ENCODE measurements around the gene DRGX.

Gene DRGX

GRCh38 chr10:49360271-49361177, 35.4 kb downstream of the DRGX start:
- no peak for FAIRE-seq

- no peak for FAIRE-seq
These were observed 36.3 kb downstream of the DRGX start for GRCh38 chr10:49359349-49360270.

- no peak for FAIRE-seq
These were observed 38.0 kb downstream of the DRGX start for GRCh38 chr10:49357910-49358309.

DNA sequence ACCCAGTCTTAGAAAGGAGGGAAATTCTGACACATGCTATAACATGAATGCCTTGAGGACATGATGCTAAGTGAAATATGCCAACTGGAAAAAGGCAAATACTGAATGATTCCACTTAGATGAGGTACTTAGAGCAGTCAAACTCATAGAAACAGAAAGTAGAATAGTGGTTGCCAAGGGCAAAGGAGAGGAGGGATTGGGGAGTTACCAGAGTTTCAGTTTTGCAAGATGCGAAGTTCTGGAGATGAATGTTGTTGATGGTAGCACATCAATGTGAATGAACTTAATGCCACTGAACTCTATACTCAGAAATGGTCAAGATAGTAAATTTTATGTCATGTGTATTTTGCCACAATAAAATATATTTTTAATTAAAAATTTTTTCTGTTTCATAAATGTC, 38.9 kb downstream of the DRGX start:
- FAIRE-seq: no peak

- no peak for FAIRE-seq
These were observed 39.7 kb downstream of the DRGX start for GRCh38 chr10:49356181-49356580.

DNA sequence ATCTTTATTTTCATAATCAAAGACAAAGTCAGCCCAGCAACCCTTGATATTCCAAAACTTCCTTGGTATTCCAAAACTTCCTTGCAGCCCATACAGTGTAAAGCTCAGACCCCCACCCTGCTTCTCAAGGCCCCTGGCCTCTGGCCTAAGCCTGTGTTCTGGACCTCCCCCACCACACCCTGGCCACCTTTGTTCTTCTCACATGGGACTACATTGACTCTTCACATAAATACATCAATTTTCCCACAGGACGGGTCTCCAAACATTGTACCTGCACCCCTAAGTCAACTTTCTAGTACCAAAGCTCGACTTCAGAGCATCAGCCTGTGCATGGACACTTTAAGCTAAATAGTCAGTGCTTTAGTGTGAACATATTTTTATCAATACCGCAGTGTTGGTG, 40.7 kb downstream of the DRGX start:
- no peak for FAIRE-seq

- FAIRE-seq: no peak
These were observed 41.3 kb downstream of the DRGX start for GRCh38 chr10:49354593-49354992.

- FAIRE-seq: no peak
These were observed 41.9 kb downstream of the DRGX start for GRCh38 chr10:49353895-49354566.

- no peak for FAIRE-seq
These were observed 42.6 kb downstream of the DRGX start for GRCh38 chr10:49353026-49353894.

DNA sequence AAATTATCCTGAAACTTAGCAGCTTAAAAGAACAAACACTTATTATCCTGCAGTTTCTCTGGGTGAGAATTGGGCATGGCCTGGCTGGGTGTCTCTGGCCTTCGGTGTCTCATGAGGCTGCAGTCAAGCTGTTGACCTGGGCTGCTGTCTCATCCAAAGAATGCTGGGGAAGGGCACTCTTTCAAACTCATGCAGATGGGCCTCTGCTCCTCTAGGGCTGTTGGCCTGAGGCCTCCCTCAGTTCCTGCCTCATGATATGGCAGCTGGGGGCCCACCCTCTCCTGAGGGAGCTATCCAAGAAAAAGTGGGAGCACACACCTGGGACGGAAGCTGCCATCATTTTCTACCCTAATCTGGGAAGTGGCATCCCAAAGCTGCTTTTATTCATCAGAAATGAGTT, 43.6 kb downstream of the DRGX start:
- FAIRE-seq: no peak

DNA sequence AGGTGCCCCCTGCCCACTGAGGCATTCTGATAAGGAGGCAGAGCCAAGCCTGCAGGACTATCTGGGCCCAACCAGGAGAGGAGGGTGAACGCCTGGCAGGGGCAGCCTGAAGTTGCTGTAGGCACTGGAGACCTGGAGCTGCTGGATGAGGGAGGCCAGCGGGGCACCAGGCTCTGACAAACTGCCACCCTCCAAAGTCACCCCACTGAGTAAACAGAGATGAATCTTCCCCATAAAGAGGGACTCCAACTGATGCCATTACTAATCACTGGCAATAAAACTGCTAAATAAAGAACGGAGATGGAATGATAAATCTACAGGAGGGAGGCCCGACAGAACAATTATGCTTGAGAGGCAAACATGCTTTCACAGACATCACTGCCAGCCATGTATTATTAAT, 44.2 kb downstream of the DRGX start:
- no peak for FAIRE-seq

DNA sequence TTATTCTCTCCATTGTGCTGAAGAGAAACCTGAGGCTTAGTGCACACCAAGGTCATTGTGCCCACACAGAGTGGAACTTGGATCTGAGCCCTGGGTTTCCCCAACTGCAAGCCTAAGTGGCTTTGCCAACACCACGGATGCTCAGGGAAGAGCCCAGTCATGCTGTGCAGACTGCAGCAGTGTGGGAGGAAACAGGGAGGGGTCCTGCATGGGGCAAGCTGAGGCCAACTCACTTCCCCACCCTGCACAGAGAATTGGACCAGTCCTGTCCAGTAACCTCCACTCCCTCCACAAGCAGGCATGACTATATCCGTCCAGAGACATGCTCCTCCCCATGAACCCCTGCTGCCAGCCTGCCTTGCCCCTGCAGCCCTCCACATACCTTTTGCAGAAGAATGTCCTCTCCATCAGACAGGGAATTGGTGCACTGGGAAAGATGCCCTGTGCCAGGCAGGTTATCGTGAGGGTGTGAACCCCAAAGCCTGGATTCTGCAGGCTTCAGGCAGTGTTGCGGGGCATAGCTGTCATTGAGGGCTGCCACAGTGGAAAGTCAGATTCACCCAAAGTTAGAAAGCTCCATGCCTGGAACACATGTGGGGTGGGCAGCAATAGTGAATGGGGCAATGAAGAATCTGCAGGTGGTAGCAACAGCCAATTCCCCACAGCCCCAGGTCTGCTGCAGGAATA, 44.9 kb downstream of the DRGX start:
- no peak for FAIRE-seq

DNA sequence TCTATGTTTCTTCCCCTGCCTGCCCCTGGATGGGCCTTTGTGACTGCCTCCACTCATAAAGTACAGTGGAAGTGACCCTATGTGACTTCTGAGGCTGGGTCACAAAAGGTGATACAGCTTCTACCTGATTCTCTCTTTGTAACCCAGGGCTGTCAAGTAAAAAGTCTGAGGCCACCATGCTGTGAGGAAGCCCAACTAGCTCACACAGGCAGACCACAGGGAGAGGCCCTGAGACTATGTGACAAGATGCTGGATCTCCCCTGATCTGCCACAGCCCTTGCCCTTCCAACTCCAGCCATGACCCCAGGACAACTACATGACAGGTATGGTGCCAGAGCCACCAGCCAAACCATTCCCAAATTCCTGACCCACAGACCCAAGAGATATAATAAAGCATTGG, 45.8 kb downstream of the DRGX start:
- no peak for FAIRE-seq

- FAIRE-seq: no peak
These were observed 46.5 kb downstream of the DRGX start for GRCh38 chr10:49349390-49349789.

GRCh38 chr10:49348593-49348992, 47.3 kb downstream of the DRGX start:
- no peak for FAIRE-seq

- FAIRE-seq: no peak
These were observed 48.1 kb downstream of the DRGX start for GRCh38 chr10:49347827-49348226.

DNA sequence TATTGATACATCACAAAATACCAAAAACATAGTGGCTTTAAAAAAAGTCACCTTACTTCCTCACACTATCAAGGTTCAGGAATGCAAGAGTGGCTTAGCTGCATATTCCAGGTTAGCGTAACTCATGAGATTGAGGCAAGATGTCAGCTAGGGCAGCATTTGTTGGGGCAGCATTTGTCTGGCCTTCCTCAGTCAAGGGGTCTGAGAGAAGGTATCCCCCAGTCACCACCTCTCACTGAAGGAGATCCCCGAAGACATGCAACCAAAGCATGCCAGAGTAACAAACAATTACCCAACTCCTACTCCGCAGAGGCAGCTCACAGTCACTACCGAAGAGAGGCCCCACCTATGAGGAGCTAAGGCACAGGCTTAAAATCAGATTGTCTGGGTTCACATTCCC, 48.5 kb downstream of the DRGX start:
- no peak for FAIRE-seq

GRCh38 chr10:49344840-49345239, 51.0 kb downstream of the DRGX start:
- FAIRE-seq: no peak

DNA sequence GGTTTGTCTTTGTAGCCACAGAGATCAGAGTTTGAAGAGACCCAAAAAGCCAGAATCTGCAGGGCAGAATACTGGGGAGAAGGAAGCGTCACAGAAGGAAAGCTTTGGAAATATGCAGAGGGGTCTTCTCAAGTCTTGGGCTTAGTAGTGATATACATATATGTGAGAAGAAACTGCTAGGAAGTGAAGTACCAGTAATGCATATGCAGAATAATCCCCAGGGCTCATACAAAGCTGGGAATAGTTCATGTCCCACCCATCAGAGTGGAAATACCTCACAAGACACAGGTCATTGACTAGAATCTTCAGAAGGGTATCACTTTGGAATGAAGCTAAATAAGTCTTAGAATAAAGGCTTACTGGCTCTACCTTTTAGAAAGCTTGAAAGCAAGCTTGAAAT, 57.3 kb downstream of the DRGX start:
- FAIRE-seq: no peak

- FAIRE-seq: no peak
These were observed 60.4 kb downstream of the DRGX start for GRCh38 chr10:49335364-49335972.

GRCh38 chr10:49334964-49335363, 60.9 kb downstream of the DRGX start:
- FAIRE-seq: no peak
